ENCODE measurements around the gene TRABD2B. TPM values are rescaled to one million over a fixed set of nuclear protein-coding genes. Genes with fewer than 3 reads are reported as not detected.

The TRABD2B gene
- total and polyA plus RNA-seq, 4 donors = 0.28 to 2.6 (median 1.3) TPM

DNA sequence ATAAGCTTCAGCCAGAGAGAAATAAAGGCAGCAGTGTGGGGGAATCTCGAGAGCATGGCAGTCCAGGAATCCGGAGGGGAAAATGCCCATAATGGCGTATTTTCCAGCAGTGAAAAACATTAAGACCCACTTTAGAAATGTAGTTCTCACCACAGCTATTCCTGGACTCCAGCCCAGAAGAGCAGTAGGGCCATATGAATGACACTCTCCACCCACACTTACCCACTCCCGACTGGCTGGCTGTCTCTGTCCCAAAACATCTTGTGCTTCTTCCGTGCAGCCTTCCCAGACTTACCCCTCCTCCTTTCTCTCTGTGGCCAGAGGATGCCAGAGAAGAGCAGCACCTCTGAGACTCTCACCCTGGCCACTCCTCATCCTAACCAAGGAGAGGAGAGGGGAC, 56.4 kb downstream of the TRABD2B start:
- Histone ChIP-seq H3K27me3 (ENCODE audit: control insufficient read depth in 4 of 4, insufficient read depth in 4 of 4, low read length in 3 of 4) (no peaks in the 10 kb centered on the region), H3K27ac (ENCODE audit: low read depth in 1 of 2, low read length in 2 of 2) (no peak overlapping the region), H3K36me3 (ENCODE audit: control insufficient read depth in 4 of 4, insufficient read depth in 3 of 4, low read depth in 1 of 4, low read length in 3 of 4) (no peaks in the 10 kb centered on the region), H3K4me3 (ENCODE audit: low read depth in 1 of 3, low read length in 3 of 3) (no peak overlapping the region), H3K4me1 (ENCODE audit: control insufficient read depth in 4 of 4, insufficient read depth in 4 of 4, low read length in 3 of 4) (peaks cover 3 to 37% (median 25%) of the 10 kb centered on the region in 4 donors), H3K9ac (ENCODE audit: low read depth in 1 of 2, low read length in 2 of 2) (no peak overlapping the region), H3K9me3 (ENCODE audit: control insufficient read depth in 4 of 4, low read length in 3 of 4) (no peaks in the 10 kb centered on the region)
- WGBS = 70% methylated on average over 5 of the region's 5 CpGs
- DNase-seq (ENCODE audit: low spot score) = no peak
- TF ChIP-seq RAD21 (IDR thresholded peaks at IDR 0.05) (no peak), YY1 (IDR thresholded peaks at IDR 0.05) (no peak), GABPA (IDR thresholded peaks at IDR 0.05 in 1 of 2, conservative IDR thresholded peaks at IDR 0.05 in 1 of 2) (no peak), EGR1 (IDR thresholded peaks at IDR 0.05; ENCODE audit: low read depth in 2 of 2) (no peak), TAF1 (conservative IDR thresholded peaks at IDR 0.05) (no peak), SP1 (IDR thresholded peaks at IDR 0.05) (no peak), HNF4G (IDR thresholded peaks at IDR 0.05) (no peak), NR2F2 (IDR thresholded peaks at IDR 0.05) (no peak), FOXA2 (IDR thresholded peaks at IDR 0.05) (no peak), FOXA1 (IDR thresholded peaks at IDR 0.05) (no peak), HNF4A (conservative IDR thresholded peaks at IDR 0.05) (no peak), RXRA (IDR thresholded peaks at IDR 0.05) (no peak)
- TF ChIP-seq, protein P1, sequence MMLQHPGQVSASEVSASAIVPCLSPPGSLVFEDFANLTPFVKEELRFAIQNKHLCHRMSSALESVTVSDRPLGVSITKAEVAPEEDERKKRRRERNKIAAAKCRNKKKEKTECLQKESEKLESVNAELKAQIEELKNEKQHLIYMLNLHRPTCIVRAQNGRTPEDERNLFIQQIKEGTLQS (IDR thresholded peaks at IDR 0.05) = no peak
- TF ChIP-seq, protein P2, sequence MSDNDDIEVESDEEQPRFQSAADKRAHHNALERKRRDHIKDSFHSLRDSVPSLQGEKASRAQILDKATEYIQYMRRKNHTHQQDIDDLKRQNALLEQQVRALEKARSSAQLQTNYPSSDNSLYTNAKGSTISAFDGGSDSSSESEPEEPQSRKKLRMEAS (IDR thresholded peaks at IDR 0.05) = no peak
- TF ChIP-seq, protein P3, sequence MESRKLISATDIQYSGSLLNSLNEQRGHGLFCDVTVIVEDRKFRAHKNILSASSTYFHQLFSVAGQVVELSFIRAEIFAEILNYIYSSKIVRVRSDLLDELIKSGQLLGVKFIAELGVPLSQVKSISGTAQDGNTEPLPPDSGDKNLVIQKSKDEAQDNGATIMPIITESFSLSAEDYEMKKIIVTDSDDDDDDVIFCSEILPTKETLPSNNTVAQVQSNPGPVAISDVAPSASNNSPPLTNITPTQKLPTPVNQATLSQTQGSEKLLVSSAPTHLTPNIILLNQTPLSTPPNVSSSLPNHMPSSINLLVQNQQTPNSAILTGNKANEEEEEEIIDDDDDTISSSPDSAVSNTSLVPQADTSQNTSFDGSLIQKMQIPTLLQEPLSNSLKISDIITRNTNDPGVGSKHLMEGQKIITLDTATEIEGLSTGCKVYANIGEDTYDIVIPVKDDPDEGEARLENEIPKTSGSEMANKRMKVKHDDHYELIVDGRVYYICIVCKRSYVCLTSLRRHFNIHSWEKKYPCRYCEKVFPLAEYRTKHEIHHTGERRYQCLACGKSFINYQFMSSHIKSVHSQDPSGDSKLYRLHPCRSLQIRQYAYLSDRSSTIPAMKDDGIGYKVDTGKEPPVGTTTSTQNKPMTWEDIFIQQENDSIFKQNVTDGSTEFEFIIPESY (IDR thresholded peaks at IDR 0.05) = no peak
- TF ChIP-seq, protein P4, sequence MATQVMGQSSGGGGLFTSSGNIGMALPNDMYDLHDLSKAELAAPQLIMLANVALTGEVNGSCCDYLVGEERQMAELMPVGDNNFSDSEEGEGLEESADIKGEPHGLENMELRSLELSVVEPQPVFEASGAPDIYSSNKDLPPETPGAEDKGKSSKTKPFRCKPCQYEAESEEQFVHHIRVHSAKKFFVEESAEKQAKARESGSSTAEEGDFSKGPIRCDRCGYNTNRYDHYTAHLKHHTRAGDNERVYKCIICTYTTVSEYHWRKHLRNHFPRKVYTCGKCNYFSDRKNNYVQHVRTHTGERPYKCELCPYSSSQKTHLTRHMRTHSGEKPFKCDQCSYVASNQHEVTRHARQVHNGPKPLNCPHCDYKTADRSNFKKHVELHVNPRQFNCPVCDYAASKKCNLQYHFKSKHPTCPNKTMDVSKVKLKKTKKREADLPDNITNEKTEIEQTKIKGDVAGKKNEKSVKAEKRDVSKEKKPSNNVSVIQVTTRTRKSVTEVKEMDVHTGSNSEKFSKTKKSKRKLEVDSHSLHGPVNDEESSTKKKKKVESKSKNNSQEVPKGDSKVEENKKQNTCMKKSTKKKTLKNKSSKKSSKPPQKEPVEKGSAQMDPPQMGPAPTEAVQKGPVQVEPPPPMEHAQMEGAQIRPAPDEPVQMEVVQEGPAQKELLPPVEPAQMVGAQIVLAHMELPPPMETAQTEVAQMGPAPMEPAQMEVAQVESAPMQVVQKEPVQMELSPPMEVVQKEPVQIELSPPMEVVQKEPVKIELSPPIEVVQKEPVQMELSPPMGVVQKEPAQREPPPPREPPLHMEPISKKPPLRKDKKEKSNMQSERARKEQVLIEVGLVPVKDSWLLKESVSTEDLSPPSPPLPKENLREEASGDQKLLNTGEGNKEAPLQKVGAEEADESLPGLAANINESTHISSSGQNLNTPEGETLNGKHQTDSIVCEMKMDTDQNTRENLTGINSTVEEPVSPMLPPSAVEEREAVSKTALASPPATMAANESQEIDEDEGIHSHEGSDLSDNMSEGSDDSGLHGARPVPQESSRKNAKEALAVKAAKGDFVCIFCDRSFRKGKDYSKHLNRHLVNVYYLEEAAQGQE (IDR thresholded peaks at IDR 0.05) = no peak

DNA sequence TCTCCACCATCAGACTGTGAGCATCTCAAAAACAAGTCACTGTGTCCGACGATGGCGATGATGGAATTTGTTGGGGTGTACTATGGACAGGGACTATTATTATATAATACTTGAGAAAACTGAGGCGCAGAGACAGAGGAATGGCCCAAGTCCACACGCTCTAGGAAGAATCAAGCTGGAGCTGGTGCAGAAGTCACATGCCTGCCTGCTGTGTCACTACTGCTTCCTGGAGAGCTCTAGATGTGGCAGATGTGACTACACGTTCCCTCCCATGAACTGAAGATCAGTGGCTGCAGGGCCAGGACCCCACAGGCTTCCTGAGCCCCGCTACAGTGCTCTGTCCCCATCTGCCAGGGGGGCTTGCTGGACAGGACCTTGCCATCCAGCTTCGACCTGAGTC, 56.9 kb downstream of the TRABD2B start:
- H3K27me3 ChIP-seq (ENCODE audit: control insufficient read depth in 4 of 4, insufficient read depth in 4 of 4, low read length in 3 of 4) = no peaks in the 10 kb centered on the region
- peaks cover 3 to 37% (median 25%) of the 10 kb centered on the region in 4 donors for H3K4me1 ChIP-seq (ENCODE audit: control insufficient read depth in 4 of 4, insufficient read depth in 4 of 4, low read length in 3 of 4)
- no peaks in the 10 kb centered on the region for H3K36me3 ChIP-seq (ENCODE audit: control insufficient read depth in 4 of 4, insufficient read depth in 3 of 4, low read depth in 1 of 4, low read length in 3 of 4)
- WGBS = 84% methylated on average over 8 of the region's 8 CpGs
- no peak overlapping the region for H3K27ac ChIP-seq (ENCODE audit: low read depth in 1 of 2, low read length in 2 of 2)
- H3K4me3 ChIP-seq (ENCODE audit: low read depth in 1 of 3, low read length in 3 of 3) = no peak overlapping the region
- no peaks in the 10 kb centered on the region for H3K9me3 ChIP-seq (ENCODE audit: control insufficient read depth in 4 of 4, low read length in 3 of 4)
- no peak overlapping the region for H3K9ac ChIP-seq (ENCODE audit: low read depth in 1 of 2, low read length in 2 of 2)
- TF ChIP-seq HNF4A (conservative IDR thresholded peaks at IDR 0.05) = no peak
- no peak for TF ChIP-seq RXRA (IDR thresholded peaks at IDR 0.05)
- TF ChIP-seq HNF4G (IDR thresholded peaks at IDR 0.05) = no peak
- no peak for DNase-seq (ENCODE audit: low spot score)
